Esophagus muscularis mucosa (tissue), 4 donors: ENCODE data around the gene RABL6. TPM values are rescaled to one million over a fixed set of nuclear protein-coding genes. Genes with fewer than 3 reads are reported as not detected.

Experiments used
- DNase-seq: peaks from one replicate; pipeline ENCODE4 v3.0.0-alpha.2; 2017; ENCODE audit errors: extremely low spot score
- H3K27ac ChIP-seq, 4 donors: fragments of 200-600 bp; sonication (generic); replicated peaks in 1 of 4; 1 replicate in 3 of 4; 2 replicates in 1 of 4; pipeline ENCODE4 v1.5.1; 2016 to 2019; ENCODE audit warnings: mild to moderate bottlenecking in 1 of 4
- H3K27me3 ChIP-seq, 4 donors: fragments of 200-600 bp; sonication (generic); one replicate each; pipeline versions ENCODE4 v1.5.1 to v1.6.0; 2016 to 2019
- H3K36me3 ChIP-seq, 4 donors: fragments of 200-600 bp; sonication (generic); one replicate each; pipeline ENCODE4 v1.5.1; 2016 to 2019
- H3K4me1 ChIP-seq, 4 donors: fragments of 200-600 bp; sonication (generic); one replicate each; pipeline ENCODE4 v1.5.1; 2016 to 2019
- H3K4me3 ChIP-seq, 4 donors: fragments of 200-600 bp; sonication (generic); 1 replicate in 2 of 4; 2 replicates in 2 of 4; pipeline ENCODE4 v1.5.1; 2016 to 2019; ENCODE audit warnings: mild to moderate bottlenecking in 4 of 4, moderate library complexity in 1 of 4
- H3K9me3 ChIP-seq, 4 donors: fragments of 200-600 bp; sonication (generic); 1 replicate in 3 of 4; 2 replicates in 1 of 4; pipeline ENCODE4 v1.5.1; 2016 to 2019
- EP300 ChIP-seq: sonication (generic); formaldehyde crosslinking; IDR thresholded peaks from one replicate; pipeline ENCODE4 v1.6.1; 2017; ENCODE audit warnings: antibody characterized with exemption
- POLR2A ChIP-seq: fragments of 450-650 bp; IDR thresholded peaks from one replicate; pipeline ENCODE4 v1.6.1; 2017; ENCODE audit warnings: antibody characterized with exemption, moderate library complexity, mild to moderate bottlenecking, low read depth
- POLR2AphosphoS5 ChIP-seq, 2 donors: sonication (generic); formaldehyde crosslinking; IDR thresholded peaks; one replicate each; pipeline ENCODE4 v1.6.1; 2017; ENCODE audit warnings: antibody characterized with exemption in 2 of 2
- WGBS: methylation state at CpG from one replicate; pipeline ENCODE4 v1.1.5; 2018; 5-methylcytosine and 5-hydroxymethylcytosine counted together
- intact Hi-C: fragments of 100-400 bp; cut with DNase I; formaldehyde crosslinking; loops from one replicate; pipeline ENCODE4 v1.15.1; 2023
- total RNA-seq, 4 donors: library from RNA; depleted of rRNA; stranded (reverse); fragments of >200 nt; gene quantifications; one replicate each; pipeline versions ENCODE4 v1.1.0 to v1.2.1, GENCODE V29; 2016
- TF ChIP-seq, protein P1 (sequence below), 3 experiments: fragments of 200-600 bp in 2 of 3; fragments of 450-650 bp in 1 of 3; sonication (generic) in 2 of 3; IDR thresholded peaks; one replicate each; pipeline ENCODE4 v1.5.1; 2017 to 2019; ENCODE audit warnings: antibody characterized with exemption in 3 of 3, mild to moderate bottlenecking in 2 of 3, moderate library complexity in 1 of 3

The RABL6 gene
- total RNA-seq, 4 donors from 2014 or later, result 56.3 to 110 (median 83.0) TPM

DNA sequence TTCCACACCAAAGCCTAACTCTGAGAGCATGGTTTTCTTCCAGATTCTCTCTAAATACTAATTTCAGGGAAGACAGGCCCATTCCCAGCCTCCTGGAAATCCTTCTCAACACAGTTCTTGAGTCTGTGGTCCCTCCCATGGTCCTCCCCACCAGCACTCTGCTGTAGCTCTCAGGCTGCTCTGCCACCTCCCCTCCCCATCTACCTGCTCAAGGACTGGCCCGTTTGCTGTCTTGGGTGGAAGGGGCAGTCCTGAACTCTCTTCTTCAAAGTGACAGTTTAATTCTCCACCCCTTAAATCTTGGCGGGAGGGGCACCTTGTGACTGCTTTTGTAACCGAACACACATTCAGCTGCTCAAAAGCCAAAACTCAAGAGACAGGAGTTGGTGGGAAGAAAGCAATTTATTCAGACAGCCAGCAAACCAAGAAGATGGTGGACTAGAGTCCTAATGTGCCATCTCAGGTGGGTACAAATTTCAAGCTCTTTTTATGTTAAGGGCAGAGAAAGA lies 35.8 kb upstream of the RABL6 start:
- Histone ChIP-seq H3K27ac (no peak overlapping the region), H3K27me3 (peaks cover 0 to 16% (median 0%) of the 10 kb centered on the region in 4 donors), H3K4me1 (peaks cover 0 to 5% (median 2%) of the 10 kb centered on the region in 4 donors), H3K4me3 (no peak overlapping the region), H3K36me3 (no peaks in the 10 kb centered on the region), H3K9me3 (peaks cover 0 to 6% (median 3%) of the 10 kb centered on the region in 4 donors)
- no peak for DNase-seq
- TF ChIP-seq POLR2A (no peak), EP300 (no peak), POLR2AphosphoS5 (IDR thresholded peaks at IDR 0.05) (no peak)
- TF ChIP-seq, protein P1, sequence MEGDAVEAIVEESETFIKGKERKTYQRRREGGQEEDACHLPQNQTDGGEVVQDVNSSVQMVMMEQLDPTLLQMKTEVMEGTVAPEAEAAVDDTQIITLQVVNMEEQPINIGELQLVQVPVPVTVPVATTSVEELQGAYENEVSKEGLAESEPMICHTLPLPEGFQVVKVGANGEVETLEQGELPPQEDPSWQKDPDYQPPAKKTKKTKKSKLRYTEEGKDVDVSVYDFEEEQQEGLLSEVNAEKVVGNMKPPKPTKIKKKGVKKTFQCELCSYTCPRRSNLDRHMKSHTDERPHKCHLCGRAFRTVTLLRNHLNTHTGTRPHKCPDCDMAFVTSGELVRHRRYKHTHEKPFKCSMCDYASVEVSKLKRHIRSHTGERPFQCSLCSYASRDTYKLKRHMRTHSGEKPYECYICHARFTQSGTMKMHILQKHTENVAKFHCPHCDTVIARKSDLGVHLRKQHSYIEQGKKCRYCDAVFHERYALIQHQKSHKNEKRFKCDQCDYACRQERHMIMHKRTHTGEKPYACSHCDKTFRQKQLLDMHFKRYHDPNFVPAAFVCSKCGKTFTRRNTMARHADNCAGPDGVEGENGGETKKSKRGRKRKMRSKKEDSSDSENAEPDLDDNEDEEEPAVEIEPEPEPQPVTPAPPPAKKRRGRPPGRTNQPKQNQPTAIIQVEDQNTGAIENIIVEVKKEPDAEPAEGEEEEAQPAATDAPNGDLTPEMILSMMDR (IDR thresholded peaks at IDR 0.05), result no peak
- intact Hi-C loops, result no loop called here
- WGBS, result 82% methylated on average over 3 of the region's 3 CpGs

DNA sequence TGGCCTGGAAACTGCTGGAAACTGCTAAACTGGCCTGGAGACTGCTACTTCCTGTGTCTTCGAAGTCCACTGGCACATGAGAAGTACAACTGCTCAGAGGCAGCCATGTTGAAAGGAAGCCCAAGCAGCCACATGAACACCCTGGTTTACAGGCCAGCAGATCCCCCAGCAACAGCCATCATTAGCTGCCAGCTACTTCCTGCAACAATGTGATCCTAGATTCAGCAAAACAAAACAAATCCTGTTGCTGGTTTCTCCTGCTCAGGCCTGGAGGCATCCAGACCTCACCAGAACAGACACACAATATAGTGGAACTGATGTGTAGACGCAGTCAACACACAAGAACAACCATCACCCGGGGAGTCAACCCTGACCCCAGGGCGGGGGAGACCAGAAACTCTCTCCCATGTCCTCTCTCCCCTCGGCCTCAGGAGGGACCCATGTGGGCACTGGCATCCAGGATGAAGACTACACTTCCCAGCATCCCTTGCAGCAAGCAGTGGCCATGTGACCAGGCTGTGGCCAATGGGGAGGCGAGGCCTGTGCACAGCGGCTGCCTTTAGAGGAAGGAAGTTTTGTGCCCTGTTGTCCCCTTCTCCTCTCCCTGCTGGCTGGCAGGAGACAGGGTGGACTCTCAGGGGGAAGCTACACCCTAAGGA lies 34.2 kb upstream of the RABL6 start:
- no peak for DNase-seq
- Histone ChIP-seq H3K27me3 (peaks cover 0 to 3% (median 0%) of the 10 kb centered on the region in 4 donors), H3K4me1 (peaks cover 0 to 5% (median 2%) of the 10 kb centered on the region in 4 donors), H3K9me3 (peaks cover 0 to 6% (median 3%) of the 10 kb centered on the region in 4 donors), H3K36me3 (no peaks in the 10 kb centered on the region), H3K4me3 (no peak overlapping the region), H3K27ac (no peak overlapping the region)
- WGBS, result 79% methylated on average over 2 of the region's 7 CpGs
- TF ChIP-seq, protein P1 (IDR thresholded peaks at IDR 0.05), result no peak
- TF ChIP-seq POLR2A (no peak), EP300 (no peak), POLR2AphosphoS5 (IDR thresholded peaks at IDR 0.05) (no peak)
- intact Hi-C loops, result no loop called here

DNA sequence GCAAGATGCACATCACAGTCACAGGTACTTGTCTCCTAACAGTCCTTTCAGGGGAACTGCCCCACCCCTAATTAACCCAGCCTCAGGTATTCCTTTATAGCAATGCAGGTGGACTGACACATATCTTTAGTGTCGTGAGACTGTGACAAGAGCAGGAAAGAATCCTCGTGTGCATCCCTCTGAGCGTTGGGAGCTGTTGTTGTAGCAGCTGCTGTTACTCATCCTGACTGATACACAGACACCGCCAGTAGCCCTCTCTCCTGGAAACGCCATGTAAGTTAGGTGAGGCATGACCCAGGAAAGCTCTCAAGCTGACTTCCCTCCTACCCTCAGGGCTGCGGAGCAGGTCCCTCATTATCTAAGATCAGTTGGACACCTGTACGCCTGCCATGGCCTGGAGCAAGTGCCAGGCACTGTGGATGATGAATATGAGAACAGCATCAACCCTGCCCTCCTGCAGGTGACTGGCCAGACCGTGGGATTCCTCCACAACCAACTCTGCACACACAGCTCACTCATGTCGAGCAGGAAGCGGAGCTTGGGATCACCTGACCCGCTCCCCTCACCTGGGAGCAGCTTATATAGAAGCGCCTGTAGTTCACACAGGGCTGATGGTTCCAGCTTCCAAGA lies 33.2 kb upstream of the RABL6 start:
- H3K4me3 ChIP-seq, result no peak overlapping the region
- no peak for TF ChIP-seq POLR2AphosphoS5 (IDR thresholded peaks at IDR 0.05)
- no peak for TF ChIP-seq EP300
- TF ChIP-seq, protein P1 (IDR thresholded peaks at IDR 0.05), result no peak
- TF ChIP-seq POLR2A, result no peak
- peaks cover 0 to 3% (median 0%) of the 10 kb centered on the region in 4 donors for H3K27me3 ChIP-seq
- H3K4me1 ChIP-seq, result peaks cover 0 to 4% (median 2%) of the 10 kb centered on the region in 4 donors
- no peak overlapping the region for H3K27ac ChIP-seq
- DNase-seq, result no peak
- peaks cover 0 to 6% (median 3%) of the 10 kb centered on the region in 4 donors for H3K9me3 ChIP-seq
- no peaks in the 10 kb centered on the region for H3K36me3 ChIP-seq
- intact Hi-C loops, result no loop called here
- WGBS, result 95% methylated on average over 7 of the region's 12 CpGs

DNA sequence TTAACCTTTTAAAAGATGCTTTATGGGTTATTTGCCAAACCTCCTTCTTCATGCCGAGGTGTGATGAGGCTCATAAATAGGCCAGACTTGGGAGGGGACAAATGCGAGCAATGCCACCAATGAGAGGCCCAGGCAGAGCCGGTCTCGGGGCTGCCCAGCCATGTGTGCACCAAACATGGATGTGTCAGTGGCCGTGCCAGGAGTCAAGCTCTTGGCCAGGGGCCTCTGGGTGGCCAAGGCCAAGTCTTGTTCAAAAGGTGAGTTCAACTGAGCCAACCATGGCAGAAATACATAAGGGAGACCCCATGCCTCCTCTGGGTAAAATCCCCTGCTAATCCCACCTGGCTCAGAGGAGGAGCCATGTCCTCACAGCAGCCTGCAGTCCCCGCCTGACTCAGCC lies 32.6 kb upstream of the RABL6 start:
- H3K9me3 ChIP-seq, result peaks cover 0 to 6% (median 3%) of the 10 kb centered on the region in 4 donors
- intact Hi-C loops, result no loop called here
- WGBS, result 98% methylated on average over 6 of the region's 6 CpGs
- no peaks in the 10 kb centered on the region for H3K36me3 ChIP-seq
- H3K4me3 ChIP-seq, result no peak overlapping the region
- TF ChIP-seq EP300 (no peak), POLR2AphosphoS5 (IDR thresholded peaks at IDR 0.05) (no peak), POLR2A (no peak)
- TF ChIP-seq, protein P1 (IDR thresholded peaks at IDR 0.05), result no peak
- no peaks in the 10 kb centered on the region for H3K27me3 ChIP-seq
- no peak for DNase-seq
- no peak overlapping the region for H3K27ac ChIP-seq
- H3K4me1 ChIP-seq, result no peaks in the 10 kb centered on the region
